ENCODE results near the gene GNA14. TPM values are rescaled to one million over a fixed set of nuclear protein-coding genes. Genes with fewer than 3 reads are reported as not detected.

Gene GNA14
- polyA plus RNA-seq, 1 donor from 2014 or later: 0.40 TPM

- no peaks in the 10 kb centered on the region for H4K20me1 ChIP-seq (ENCODE audit: insufficient read depth)
- no peak overlapping the region for H3K27ac ChIP-seq (ENCODE audit: low read length)
- no peaks in the 10 kb centered on the region for H3K9me3 ChIP-seq (ENCODE audit: low read length)
- H3K9ac ChIP-seq (ENCODE audit: low read length): no peak overlapping the region
- H3K4me2 ChIP-seq (ENCODE audit: low read length): no peak overlapping the region
- no peaks in the 10 kb centered on the region for H3K27me3 ChIP-seq (ENCODE audit: insufficient read depth, low read depth, low read length)
- no peaks in the 10 kb centered on the region for H3K79me2 ChIP-seq (replicated peaks; ENCODE audit: insufficient read depth, low read length)
- no peaks in the 10 kb centered on the region for H3K36me3 ChIP-seq (ENCODE audit: insufficient read depth, low read length)
- H3F3A ChIP-seq (ENCODE audit: insufficient read depth, low read length, poor library complexity, severe bottlenecking): no peaks in the 10 kb centered on the region
- no peak overlapping the region for H2AFZ ChIP-seq (ENCODE audit: low read depth, low read length)
- no peaks in the 10 kb centered on the region for H3K9me2 ChIP-seq (ENCODE audit: insufficient read depth, low read length)
- TF ChIP-seq MXI1 (conservative IDR thresholded peaks at IDR 0.05; ENCODE audit: poor library complexity, severe bottlenecking) (no peak), EP300 (conservative IDR thresholded peaks at IDR 0.05; ENCODE audit: poor library complexity, severe bottlenecking) (no peak), RAD21 (conservative IDR thresholded peaks at IDR 0.05) (no peak), CTCF (IDR thresholded peaks at IDR 0.05; ENCODE audit: poor library complexity, severe bottlenecking) (no peak), SMC3 (conservative IDR thresholded peaks at IDR 0.05; ENCODE audit: poor library complexity) (no peak), EZH2 (IDR thresholded peaks at IDR 0.05; ENCODE audit: borderline replicate concordance, insufficient read depth, low read length, poor library complexity, severe bottlenecking) (no peak)
- H3K4me3 ChIP-seq (ENCODE audit: low read length): no peak overlapping the region
Observed at GRCh38 chr9:77677397-77677796, 29.3 kb upstream of the GNA14 start.

GRCh38 chr9:77673941-77674791, 26.0 kb upstream of the GNA14 start:
- no peaks in the 10 kb centered on the region for H3K79me2 ChIP-seq (replicated peaks; ENCODE audit: insufficient read depth, low read length)
- H3K9me3 ChIP-seq (ENCODE audit: low read length): no peaks in the 10 kb centered on the region
- no peak overlapping the region for H3K4me3 ChIP-seq (ENCODE audit: low read length)
- H3K4me2 ChIP-seq (ENCODE audit: low read length): no peak overlapping the region
- no peaks in the 10 kb centered on the region for H3K9me2 ChIP-seq (ENCODE audit: insufficient read depth, low read length)
- no peaks in the 10 kb centered on the region for H3F3A ChIP-seq (ENCODE audit: insufficient read depth, low read length, poor library complexity, severe bottlenecking)
- no peak overlapping the region for H3K27ac ChIP-seq (ENCODE audit: low read length)
- H4K20me1 ChIP-seq (ENCODE audit: insufficient read depth): no peaks in the 10 kb centered on the region
- no peaks in the 10 kb centered on the region for H3K36me3 ChIP-seq (ENCODE audit: insufficient read depth, low read length)
- TF ChIP-seq RAD21 (conservative IDR thresholded peaks at IDR 0.05) (no peak), MXI1 (conservative IDR thresholded peaks at IDR 0.05; ENCODE audit: poor library complexity, severe bottlenecking) (no peak), POLR2AphosphoS5 (IDR thresholded peaks at IDR 0.05) (no peak), EZH2 (IDR thresholded peaks at IDR 0.05; ENCODE audit: borderline replicate concordance, insufficient read depth, low read length, poor library complexity, severe bottlenecking) (no peak), TAF1 (IDR thresholded peaks at IDR 0.05; ENCODE audit: low read depth) (no peak), SMC3 (conservative IDR thresholded peaks at IDR 0.05; ENCODE audit: poor library complexity) (no peak), CTCF (IDR thresholded peaks at IDR 0.05; ENCODE audit: poor library complexity, severe bottlenecking) (no peak), EP300 (conservative IDR thresholded peaks at IDR 0.05; ENCODE audit: poor library complexity, severe bottlenecking) (no peak)
- TF ChIP-seq, protein P1, sequence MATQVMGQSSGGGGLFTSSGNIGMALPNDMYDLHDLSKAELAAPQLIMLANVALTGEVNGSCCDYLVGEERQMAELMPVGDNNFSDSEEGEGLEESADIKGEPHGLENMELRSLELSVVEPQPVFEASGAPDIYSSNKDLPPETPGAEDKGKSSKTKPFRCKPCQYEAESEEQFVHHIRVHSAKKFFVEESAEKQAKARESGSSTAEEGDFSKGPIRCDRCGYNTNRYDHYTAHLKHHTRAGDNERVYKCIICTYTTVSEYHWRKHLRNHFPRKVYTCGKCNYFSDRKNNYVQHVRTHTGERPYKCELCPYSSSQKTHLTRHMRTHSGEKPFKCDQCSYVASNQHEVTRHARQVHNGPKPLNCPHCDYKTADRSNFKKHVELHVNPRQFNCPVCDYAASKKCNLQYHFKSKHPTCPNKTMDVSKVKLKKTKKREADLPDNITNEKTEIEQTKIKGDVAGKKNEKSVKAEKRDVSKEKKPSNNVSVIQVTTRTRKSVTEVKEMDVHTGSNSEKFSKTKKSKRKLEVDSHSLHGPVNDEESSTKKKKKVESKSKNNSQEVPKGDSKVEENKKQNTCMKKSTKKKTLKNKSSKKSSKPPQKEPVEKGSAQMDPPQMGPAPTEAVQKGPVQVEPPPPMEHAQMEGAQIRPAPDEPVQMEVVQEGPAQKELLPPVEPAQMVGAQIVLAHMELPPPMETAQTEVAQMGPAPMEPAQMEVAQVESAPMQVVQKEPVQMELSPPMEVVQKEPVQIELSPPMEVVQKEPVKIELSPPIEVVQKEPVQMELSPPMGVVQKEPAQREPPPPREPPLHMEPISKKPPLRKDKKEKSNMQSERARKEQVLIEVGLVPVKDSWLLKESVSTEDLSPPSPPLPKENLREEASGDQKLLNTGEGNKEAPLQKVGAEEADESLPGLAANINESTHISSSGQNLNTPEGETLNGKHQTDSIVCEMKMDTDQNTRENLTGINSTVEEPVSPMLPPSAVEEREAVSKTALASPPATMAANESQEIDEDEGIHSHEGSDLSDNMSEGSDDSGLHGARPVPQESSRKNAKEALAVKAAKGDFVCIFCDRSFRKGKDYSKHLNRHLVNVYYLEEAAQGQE (IDR thresholded peaks at IDR 0.05; ENCODE audit: borderline replicate concordance): no peak
- no peak overlapping the region for H3K9ac ChIP-seq (ENCODE audit: low read length)
- no peak overlapping the region for H2AFZ ChIP-seq (ENCODE audit: low read depth, low read length)
- H3K27me3 ChIP-seq (ENCODE audit: insufficient read depth, low read depth, low read length): no peaks in the 10 kb centered on the region
